GM13976 (cell line): ENCODE measurements around the gene ABHD17A.
"Not testable (repeated sequence)": the region's sequence is repeated elsewhere in the genome, so short reads cannot be mapped to it uniquely, and the experiment has no call there.

ENCODE experiments used
- DNase-seq: peaks from one replicate; pipeline ENCODE4 v3.0.0; 2012; ENCODE audit warnings: low spot score
- in situ Hi-C: fragments of 300-500 bp; cut with MboI; formaldehyde crosslinking; loops from one replicate; pipeline ENCODE4 v1.12.0; 2022; ENCODE audit warnings: low sequenced_read_pairs, mixed read lengths, inconsistent platforms; ENCODE audit not compliant: unreplicated experiment
- TF ChIP-seq, protein P1 (sequence below): IDR thresholded peaks from 2 replicates; pipeline ENCODE4 v1.5.1; 2012; ENCODE audit warnings: borderline replicate concordance, mild to moderate bottlenecking; ENCODE audit not compliant: insufficient read depth; ENCODE audit errors: extremely low read depth, missing control alignments, control extremely low read depth

Gene ABHD17A

GRCh38 chr19:1893791-1894190 lies 8.5 kb upstream of the ABHD17A start:
- no peak for DNase-seq
- TF ChIP-seq, protein P1, sequence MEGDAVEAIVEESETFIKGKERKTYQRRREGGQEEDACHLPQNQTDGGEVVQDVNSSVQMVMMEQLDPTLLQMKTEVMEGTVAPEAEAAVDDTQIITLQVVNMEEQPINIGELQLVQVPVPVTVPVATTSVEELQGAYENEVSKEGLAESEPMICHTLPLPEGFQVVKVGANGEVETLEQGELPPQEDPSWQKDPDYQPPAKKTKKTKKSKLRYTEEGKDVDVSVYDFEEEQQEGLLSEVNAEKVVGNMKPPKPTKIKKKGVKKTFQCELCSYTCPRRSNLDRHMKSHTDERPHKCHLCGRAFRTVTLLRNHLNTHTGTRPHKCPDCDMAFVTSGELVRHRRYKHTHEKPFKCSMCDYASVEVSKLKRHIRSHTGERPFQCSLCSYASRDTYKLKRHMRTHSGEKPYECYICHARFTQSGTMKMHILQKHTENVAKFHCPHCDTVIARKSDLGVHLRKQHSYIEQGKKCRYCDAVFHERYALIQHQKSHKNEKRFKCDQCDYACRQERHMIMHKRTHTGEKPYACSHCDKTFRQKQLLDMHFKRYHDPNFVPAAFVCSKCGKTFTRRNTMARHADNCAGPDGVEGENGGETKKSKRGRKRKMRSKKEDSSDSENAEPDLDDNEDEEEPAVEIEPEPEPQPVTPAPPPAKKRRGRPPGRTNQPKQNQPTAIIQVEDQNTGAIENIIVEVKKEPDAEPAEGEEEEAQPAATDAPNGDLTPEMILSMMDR, result no peak
- in situ Hi-C loops, result no loop called here

GRCh38 chr19:1889907-1890306 lies 4.6 kb upstream of the ABHD17A start:
- TF ChIP-seq, protein P1, result no peak
- DNase-seq, result no peak
- in situ Hi-C loops, result no loop called here

DNA sequence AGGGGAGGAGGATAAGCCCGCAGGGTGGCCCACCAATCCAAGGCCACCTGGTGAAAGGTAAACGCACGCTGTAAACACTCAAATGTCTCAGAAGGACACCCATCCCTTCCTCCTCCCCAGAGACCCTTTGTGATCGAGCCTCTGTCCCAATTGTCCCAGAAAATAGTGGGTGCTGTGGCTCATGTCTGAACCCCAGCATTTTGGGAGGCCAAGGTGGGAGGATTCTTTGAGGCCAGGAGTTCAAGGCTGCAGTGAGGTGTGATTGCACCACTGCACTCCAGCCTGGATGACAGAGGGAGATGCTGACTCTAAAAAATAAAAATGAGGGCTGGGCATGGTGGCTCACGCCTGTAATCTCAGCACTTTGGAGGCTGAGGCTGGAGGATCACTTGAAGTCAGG lies 3.1 kb upstream of the ABHD17A start:
- TF ChIP-seq, protein P1, result no peak
- DNase-seq, result no peak
- in situ Hi-C loops, result no loop called here

GRCh38 chr19:1886360-1886759 lies 1.1 kb upstream of the ABHD17A start:
- DNase-seq, in situ Hi-C loops: not testable (repeated sequence)

DNA sequence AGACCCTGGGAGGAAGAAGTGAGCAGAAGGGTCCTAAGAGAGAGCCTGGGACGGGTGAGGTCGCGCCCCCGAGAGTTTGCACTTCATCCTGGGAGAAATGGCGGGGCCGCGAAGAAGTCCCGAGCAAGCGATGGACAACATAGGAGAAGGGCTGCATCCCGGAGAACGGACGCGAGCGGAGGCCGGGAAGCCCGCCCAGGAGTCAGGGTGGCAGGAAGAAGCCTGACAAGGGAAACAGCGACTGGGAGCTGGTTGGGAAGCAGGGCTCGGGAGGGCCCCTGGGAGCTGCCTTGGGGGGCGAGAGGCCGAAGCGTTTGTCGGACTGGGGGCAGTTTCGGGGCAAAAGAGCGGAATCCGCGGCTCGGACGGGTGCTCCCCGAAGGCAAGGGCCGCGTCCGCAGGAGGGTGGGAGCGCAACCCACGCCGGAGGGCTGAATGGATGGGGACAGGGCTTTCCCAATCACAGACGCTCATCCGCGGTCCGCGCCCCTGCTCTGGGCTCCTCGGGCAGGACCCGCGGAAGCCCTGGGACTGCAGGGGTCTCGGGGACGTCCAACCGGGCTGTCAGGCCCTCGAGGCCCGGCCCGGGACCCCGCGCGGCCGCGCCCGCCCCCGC lies 469 bp downstream of the ABHD17A start:
- TF ChIP-seq, protein P1, result no peak
- DNase-seq, result no peak
- in situ Hi-C loops, result no loop called here

GRCh38 chr19:1884291-1884718 lies 991 bp downstream of the ABHD17A start:
- no peak for DNase-seq
- in situ Hi-C loops, result no loop called here
- TF ChIP-seq, protein P1, result no peak

- no peak for DNase-seq
- in situ Hi-C loops, result no loop called here
- TF ChIP-seq, protein P1, result no peak
These were observed 1.5 kb downstream of the ABHD17A start for GRCh38 chr19:1883784-1884183.
